ENCODE data around the gene AOC3.

GRCh38 chr17:42904110-42904469 is 53.1 kb downstream of the AOC3 start:
- TF ChIP-seq CTCF (IDR thresholded peaks at IDR 0.05) (no peak), POLR2AphosphoS5 (IDR thresholded peaks at IDR 0.05) (no peak), EP300 (IDR thresholded peaks at IDR 0.05) (no peak)
